GM12878 (cell line): Measurements from ENCODE around the gene METTL16. TPM values are rescaled to one million over a fixed set of nuclear protein-coding genes. Genes with fewer than 3 reads are reported as not detected.

ENCODE experiments used
- ATAC-seq: fragments of 200-7000 bp; cut with Tn5 transposase; 3 replicates; pipeline ENCODE4 v1.9.1; 2020; ENCODE audit warnings: mild to moderate bottlenecking, moderate library complexity
- BruUV-seq: library from RNA; stranded (reverse); fragments of 400-500 nt; replicated peaks from 2 replicates; lab custom pipeline; 2021; lab: Mats Ljungman, UMichigan
- CTCF ChIA-PET: fragments of 300-600 bp; sonication (Branson Sonifier 250); formaldehyde crosslinking; extraction: SDS; loops from one replicate; lab custom pipeline; 2021; ENCODE audit warnings: inconsistent platforms; lab: Yijun Ruan, JAX
- POLR2A ChIA-PET: fragments of 350-600 bp; formaldehyde crosslinking; extraction: SDS; loops from one replicate; lab custom pipeline; 2021; ENCODE audit warnings: inconsistent platforms; lab: Charles Lee
- RAD21 ChIA-PET: fragments of 300-600 bp; sonication (Branson Sonifier 250); formaldehyde crosslinking; loops from one replicate; lab custom pipeline; 2023; ENCODE audit warnings: antibody characterized with exemption; ENCODE audit not compliant: unreplicated experiment; lab: Charles Lee
- SMC1A ChIA-PET: fragments of 300-600 bp; sonication (Branson Sonifier 250); formaldehyde crosslinking; loops from one replicate; lab custom pipeline; 2023; ENCODE audit not compliant: unreplicated experiment, uncharacterized antibody; lab: Charles Lee
- DNase-seq: peaks from one replicate; pipeline ENCODE4 v3.0.0-alpha.2; 2011; ENCODE audit warnings: low read depth, low spot score
- FAIRE-seq: peaks from 3 replicates; lab custom pipeline; 2011; peaks lifted over from hg19 to GRCh38; lab: Jason Lieb, UNC
- H2AFZ ChIP-seq: 2 replicates; pipeline ENCODE4 v1.6.0; 2011; ENCODE audit warnings: low read depth, low read length, control low read depth; ENCODE audit not compliant: control insufficient read depth
- H3K27ac ChIP-seq: 2 replicates; pipeline ENCODE4 v1.5.1; 2011; ENCODE audit warnings: control low read depth; ENCODE audit not compliant: control insufficient read depth, insufficient read depth
- H3K27me3 ChIP-seq, 2 experiments: replicated peaks in 1 of 2; 2 replicates each; pipeline versions ENCODE4 v1.6.0 to v1.6.1; 2011; ENCODE audit warnings: low read length in 1 of 2; ENCODE audit not compliant: control insufficient read depth in 2 of 2, insufficient read depth in 2 of 2
- H3K36me3 ChIP-seq, 2 experiments: 2 replicates each; pipeline ENCODE4 v1.5.1; 2011; ENCODE audit warnings: low read length in 1 of 2; ENCODE audit not compliant: control insufficient read depth in 2 of 2, insufficient read depth in 2 of 2
- H3K4me1 ChIP-seq: 2 replicates; pipeline ENCODE4 v1.6.1; 2011; ENCODE audit warnings: mild to moderate bottlenecking, low read length, moderate library complexity, mixed read lengths; ENCODE audit not compliant: control insufficient read depth, insufficient read depth
- H3K4me2 ChIP-seq: 2 replicates; pipeline ENCODE4 v1.6.0; 2011; ENCODE audit warnings: control low read depth; ENCODE audit not compliant: control insufficient read depth, insufficient read depth
- H3K4me3 ChIP-seq: fragments of 200-600 bp; sonication (generic); 2 replicates; pipeline ENCODE4 v1.5.1; 2016
- H3K79me2 ChIP-seq: 2 replicates; pipeline ENCODE4 v1.6.0; 2011; ENCODE audit warnings: low read length; ENCODE audit not compliant: control insufficient read depth, insufficient read depth
- H3K9ac ChIP-seq: 2 replicates; pipeline ENCODE4 v1.8.0; 2011; ENCODE audit warnings: low read length, control low read depth, mixed read lengths; ENCODE audit not compliant: control insufficient read depth, insufficient read depth
- H3K9me3 ChIP-seq: replicated peaks from 3 replicates; pipeline ENCODE4 v1.5.1; 2011; ENCODE audit warnings: mild to moderate bottlenecking, low read length; ENCODE audit not compliant: control insufficient read depth, insufficient read depth
- H4K20me1 ChIP-seq: 2 replicates; pipeline ENCODE4 v1.6.0; 2011; ENCODE audit not compliant: control insufficient read depth, insufficient read depth
- BRCA1 ChIP-seq: IDR thresholded peaks from 2 replicates; pipeline ENCODE4 v1.6.1; 2011; ENCODE audit warnings: low read depth, low read length, improper control_type of control experiment
- EGR1 ChIP-seq, 2 experiments: IDR thresholded peaks; 1 replicate in 1 of 2; 2 replicates in 1 of 2; pipeline ENCODE4 v1.6.1; 2011 to 2012; ENCODE audit warnings: low read depth in 2 of 2, low read length in 2 of 2, borderline replicate concordance in 1 of 2, mild to moderate bottlenecking in 1 of 2, moderate library complexity in 1 of 2
- HDAC2 ChIP-seq: fragments of 200-600 bp; sonication (generic); IDR thresholded peaks from 2 replicates; pipeline ENCODE4 v1.6.1; 2017
- NBN ChIP-seq: fragments of 450-650 bp; IDR thresholded peaks from 2 replicates; pipeline ENCODE4 v1.6.1; 2016
- POLR2A ChIP-seq: IDR thresholded peaks from 2 replicates; pipeline ENCODE4 v1.6.1; 2011; ENCODE audit warnings: low read depth, mild to moderate bottlenecking, low read length
- SREBF1 ChIP-seq: IDR thresholded peaks from 2 replicates; pipeline ENCODE4 v1.6.1; 2012; ENCODE audit warnings: mild to moderate bottlenecking, low read length
- USF2 ChIP-seq: IDR thresholded peaks from 2 replicates; pipeline ENCODE4 v1.6.1; 2011; ENCODE audit warnings: low read depth, low read length, improper control_type of control experiment, borderline replicate concordance
- YBX1 ChIP-seq: fragments of 450-650 bp; IDR thresholded peaks from 2 replicates; pipeline ENCODE4 v1.6.1; 2016; ENCODE audit warnings: antibody characterized with exemption
- ZNF207 ChIP-seq: fragments of 450-650 bp; IDR thresholded peaks from 2 replicates; pipeline ENCODE4 v1.6.1; 2014; ENCODE audit warnings: antibody characterized with exemption, mild to moderate bottlenecking, borderline replicate concordance
- ZNF384 ChIP-seq: IDR thresholded peaks from 2 replicates; pipeline ENCODE4 v1.6.1; 2012; ENCODE audit warnings: low read depth, mild to moderate bottlenecking, low read length, improper control_type of control experiment, borderline replicate concordance
- WGBS: methylation state at CpG from one replicate; pipeline ENCODE4 v1.1.6; 2016; ENCODE audit warnings: low lambda C conversion rate; ENCODE audit not compliant: insufficient replicate concordance, insufficient coverage; ENCODE audit errors: missing lambda C conversion rate; 5-methylcytosine and 5-hydroxymethylcytosine counted together
- in situ Hi-C: fragments of 300-500 bp; cut with MboI; formaldehyde crosslinking; loops from 9 replicates; pipeline ENCODE4 v1.14.3; 2018; ENCODE audit warnings: mixed read lengths
- intact Hi-C: fragments of 100-400 bp; cut with micrococcal nuclease; formaldehyde crosslinking; loops from one replicate; pipeline ENCODE4 v1.14.2; 2022; ENCODE audit not compliant: unreplicated experiment
- polyA plus RNA-seq, 11 experiments: library from polyadenylated mRNA; depleted of rRNA in 4 of 11; unstranded in 6 of 11; stranded (reverse) in 5 of 11; fragments of >200 nt; fragmentation: Nextera tagmentation in 4 of 11; fragmentation: Illumina TruSeq in 1 of 11; extraction: Ambion mirVana in 4 of 11; extraction: Trizol in 1 of 11; gene quantifications; 1 replicate in 1 of 11; 2 replicates in 10 of 11; pipeline versions ENCODE4 v1.2.1 to v1.2.3, GENCODE V29; 2011 to 2016; ENCODE audit warnings: inconsistent platforms in 2 of 11, missing spikeins in 2 of 11, low read depth in 1 of 11
- total RNA-seq, 4 experiments: library from RNA; depleted of rRNA in 3 of 4; stranded (reverse); fragments of >200 nt in 3 of 4; fragmentation: Illumina TruSeq in 1 of 4; extraction: Trizol in 1 of 4; gene quantifications; 2 replicates each; pipeline versions ENCODE4 v1.2.1 to v1.2.3, GENCODE V29; 2013 to 2021
- TF ChIP-seq, protein P1 (sequence below): IDR thresholded peaks from 2 replicates; pipeline ENCODE4 v1.6.1; 2012; ENCODE audit warnings: low read depth, low read length, improper control_type of control experiment

Gene METTL16
- total and polyA plus RNA-seq, 10 of the 15 experiments (the other 5 are each of a cell fraction or from before 2014, with no cell fraction given): 15.6 to 34.3 (median 23.7) TPM

DNA sequence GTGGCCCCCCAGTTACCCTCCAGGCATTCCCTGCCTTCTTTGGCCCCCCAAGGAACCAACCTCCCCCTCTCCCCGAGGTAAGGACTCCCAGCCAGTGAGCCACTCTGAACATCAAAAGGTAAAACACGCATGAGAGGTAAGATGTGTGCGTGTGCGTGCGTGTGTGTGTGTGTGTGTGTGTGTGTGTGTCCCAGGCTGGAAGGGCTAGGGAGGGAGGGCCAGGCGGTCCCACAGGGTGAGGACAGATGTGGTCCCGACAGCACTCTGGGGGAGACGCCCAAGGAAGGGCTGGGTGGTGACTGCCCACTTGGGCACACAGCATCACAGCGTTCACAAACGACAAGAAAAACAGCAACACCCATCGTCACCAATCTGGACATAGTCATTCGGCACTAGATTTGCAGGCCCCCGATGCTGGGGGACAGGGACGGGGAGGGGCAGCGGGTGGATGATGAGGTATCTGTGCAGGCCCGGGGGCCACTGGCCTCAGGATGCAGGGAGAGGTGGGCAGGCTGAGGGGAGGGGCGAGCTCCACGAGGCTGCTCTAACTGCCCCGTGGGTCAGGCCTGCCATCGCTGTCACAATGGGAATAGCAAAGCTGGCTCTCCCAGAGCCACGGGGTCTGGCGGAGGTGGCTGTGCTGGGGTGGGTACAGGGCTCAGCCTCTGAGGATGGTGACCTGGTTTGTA lies 127.1 kb downstream of the METTL16 start:
- POLR2A ChIA-PET: interaction anchor here (0.8 kb wide), 1 partner anchor 41 kb away, joined by 3 read pairs; no protein-coding TSS in a partner anchor
- no peak for DNase-seq
- intact Hi-C loops: no loop called here
- no peaks in the 10 kb centered on the region for H3K79me2 ChIP-seq
- H3K27ac ChIP-seq: no peak overlapping the region
- H3K4me3 ChIP-seq: no peak overlapping the region
- ATAC-seq: no peak
- RAD21 ChIA-PET: interaction anchor here (0.8 to 7.5 kb wide), 2 partner anchors 30 to 332 kb away, joined by 3 to 376 read pairs; no protein-coding TSS in a partner anchor
- no peak overlapping the region for H3K4me2 ChIP-seq
- WGBS: 81% methylated on average over 20 of the region's 22 CpGs
- H3K27me3 ChIP-seq: no peaks in the 10 kb centered on the region
- H3K9ac ChIP-seq: no peak overlapping the region
- no peak for FAIRE-seq
- H2AFZ ChIP-seq: no peak overlapping the region
- no peak for TF ChIP-seq EGR1 (IDR thresholded peaks at IDR 0.05; ENCODE audit: borderline replicate concordance in 1 of 2, low read depth in 2 of 2, low read length in 2 of 2)
- TF ChIP-seq POLR2A: 0 out of 2 replicates have a peak, but pooled peaks have one; percentile 51
- CTCF ChIA-PET: interaction anchor here (2.8 to 12.3 kb wide), 3 partner anchors 8 to 30 kb away, joined by 73 to 597 read pairs (median 105); partner anchors contain the start of gene MNT
- no peaks in the 10 kb centered on the region for H4K20me1 ChIP-seq
- BruUV-seq: no TSS peak
- no peaks in the 10 kb centered on the region for H3K9me3 ChIP-seq
- in situ Hi-C loops: no loop called here
- SMC1A ChIA-PET: interaction anchor here (10.7 kb wide), 1 partner anchor 31 kb away, joined by 364 read pairs; no protein-coding TSS in a partner anchor
- H3K36me3 ChIP-seq: peaks cover 0 to 7% of the 10 kb centered on the region in 2 experiments; a peak in 3 of 4 replicates
- H3K4me1 ChIP-seq: no peaks in the 10 kb centered on the region

- DNase-seq (no peak), ATAC-seq (no peak), FAIRE-seq (no peak)
- H3K4me2 ChIP-seq: no peak overlapping the region
- no peaks in the 10 kb centered on the region for H3K4me1 ChIP-seq
- RAD21 ChIA-PET: interaction anchor here (0.8 to 7.5 kb wide), 6 partner anchors 8 to 333 kb away, joined by 3 to 376 read pairs (median 31); partner anchors contain the start of gene MNT
- CTCF ChIA-PET: interaction anchor here (0.8 to 12.3 kb wide), 20 partner anchors 9 to 405 kb away, joined by 3 to 597 read pairs (median 6); partner anchors contain the start of genes HIC1, METTL16 and MNT
- no peaks in the 10 kb centered on the region for H4K20me1 ChIP-seq
- intact Hi-C loops (loop anchor here (2.0 kb wide), 1 partner anchor 291 kb away; no protein-coding TSS in a partner anchor), in situ Hi-C loops (no loop called here)
- POLR2A ChIA-PET: interaction anchor here (0.8 to 1.9 kb wide), 4 partner anchors 9 to 81 kb away, joined by 3 to 15 read pairs (median 6); no protein-coding TSS in a partner anchor
- H3K9ac ChIP-seq: no peak overlapping the region
- 90% methylated on average over 11 of the region's 11 CpGs for WGBS
- no peaks in the 10 kb centered on the region for H3K79me2 ChIP-seq
- no peak overlapping the region for H2AFZ ChIP-seq
- no TSS peak for BruUV-seq
- H3K4me3 ChIP-seq: no peak overlapping the region
- SMC1A ChIA-PET: interaction anchor here (1.1 to 10.7 kb wide), 11 partner anchors 8 to 629 kb away, joined by 3 to 364 read pairs (median 9); no protein-coding TSS in a partner anchor
- no peaks in the 10 kb centered on the region for H3K9me3 ChIP-seq
- H3K27me3 ChIP-seq: no peaks in the 10 kb centered on the region
- TF ChIP-seq HDAC2 (no peak), USF2 (no peak), YBX1 (no peak), BRCA1 (no peak), ZNF207 (no peak), ZNF384 (no peak), SREBF1 (no peak), NBN (no peak)
- TF ChIP-seq, protein P1, sequence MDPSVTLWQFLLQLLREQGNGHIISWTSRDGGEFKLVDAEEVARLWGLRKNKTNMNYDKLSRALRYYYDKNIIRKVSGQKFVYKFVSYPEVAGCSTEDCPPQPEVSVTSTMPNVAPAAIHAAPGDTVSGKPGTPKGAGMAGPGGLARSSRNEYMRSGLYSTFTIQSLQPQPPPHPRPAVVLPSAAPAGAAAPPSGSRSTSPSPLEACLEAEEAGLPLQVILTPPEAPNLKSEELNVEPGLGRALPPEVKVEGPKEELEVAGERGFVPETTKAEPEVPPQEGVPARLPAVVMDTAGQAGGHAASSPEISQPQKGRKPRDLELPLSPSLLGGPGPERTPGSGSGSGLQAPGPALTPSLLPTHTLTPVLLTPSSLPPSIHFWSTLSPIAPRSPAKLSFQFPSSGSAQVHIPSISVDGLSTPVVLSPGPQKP: no peak
- H3K36me3 ChIP-seq: peaks cover 0 to 7% of the 10 kb centered on the region in 2 experiments; a peak in 3 of 4 replicates
- H3K27ac ChIP-seq: no peak overlapping the region
Observed at GRCh38 chr17:2383628-2384167, 128.0 kb downstream of the METTL16 start.
